GM12872 (cell line): ENCODE measurements around the gene TGFBR3L.

ENCODE experiments used
- CTCF ChIP-seq: IDR thresholded peaks from 3 replicates; pipeline ENCODE4 v1.5.1; 2011; ENCODE audit warnings: low read depth, mild to moderate bottlenecking, low read length, moderate library complexity; ENCODE audit not compliant: insufficient read depth

Gene TGFBR3L

GRCh38 chr19:7908742-7909461 lies 5.7 kb upstream of the TGFBR3L start:
- no peak for TF ChIP-seq CTCF

- no peak for TF ChIP-seq CTCF
Measured at GRCh38 chr19:7909471-7910067, 5.1 kb upstream of the TGFBR3L start.

GRCh38 chr19:7910321-7911161 lies 4.1 kb upstream of the TGFBR3L start:
- TF ChIP-seq CTCF = no peak

- no peak for TF ChIP-seq CTCF
Measured at GRCh38 chr19:7911508-7912143, 3.0 kb upstream of the TGFBR3L start.

- TF ChIP-seq CTCF = no peak
Measured at GRCh38 chr19:7912144-7912696, 2.4 kb upstream of the TGFBR3L start.

GRCh38 chr19:7912697-7913564 lies 1.7 kb upstream of the TGFBR3L start:
- no peak for TF ChIP-seq CTCF
